HG03565 (cell line): ENCODE results near the gene SNAPC4.

Experiments used
- ATAC-seq: cut with Tn5 transposase; IDR thresholded peaks from one replicate; pipeline ENCODE4 v1.9.1; 2021; ENCODE audit warnings: mild to moderate bottlenecking, moderate library complexity; ENCODE audit not compliant: unreplicated experiment

The SNAPC4 gene

GRCh38 chr9:136372561-136373299 lies 27.2 kb downstream of the SNAPC4 start:
- ATAC-seq = no peak

- ATAC-seq = no peak
These were observed 28.0 kb downstream of the SNAPC4 start for GRCh38 chr9:136372006-136372405.

- no peak for ATAC-seq
These were observed 28.5 kb downstream of the SNAPC4 start for GRCh38 chr9:136371533-136371880.

- no peak for ATAC-seq
These were observed 29.1 kb downstream of the SNAPC4 start for GRCh38 chr9:136370687-136371532.

- no peak for ATAC-seq
These were observed 29.9 kb downstream of the SNAPC4 start for GRCh38 chr9:136370037-136370436.

GRCh38 chr9:136368190-136368589 lies 31.8 kb downstream of the SNAPC4 start:
- no peak for ATAC-seq

- no peak for ATAC-seq
These were observed 32.4 kb downstream of the SNAPC4 start for GRCh38 chr9:136367296-136368145.

GRCh38 chr9:136366826-136367225 lies 33.1 kb downstream of the SNAPC4 start:
- ATAC-seq = no peak

- no peak for ATAC-seq
These were observed 34.2 kb downstream of the SNAPC4 start for GRCh38 chr9:136365775-136366222.

GRCh38 chr9:136364942-136365774 lies 34.8 kb downstream of the SNAPC4 start:
- no peak for ATAC-seq

- no peak for ATAC-seq
These were observed 35.8 kb downstream of the SNAPC4 start for GRCh38 chr9:136363949-136364748.

- peak; percentile 56 for ATAC-seq
These were observed 36.6 kb downstream of the SNAPC4 start, which contains the start of gene DNLZ for GRCh38 chr9:136363106-136363948. DNLZ (minus strand) TSS chr9:136363744; CDS start chr9:136363714, 30 bp downstream.

- ATAC-seq = no peak
These were observed 37.6 kb downstream of the SNAPC4 start for GRCh38 chr9:136362450-136362784.

GRCh38 chr9:136361754-136362449 lies 38.1 kb downstream of the SNAPC4 start:
- ATAC-seq = no peak

- ATAC-seq = no peak
These were observed 38.8 kb downstream of the SNAPC4 start for GRCh38 chr9:136361047-136361753.

- no peak for ATAC-seq
These were observed 39.9 kb downstream of the SNAPC4 start for GRCh38 chr9:136359774-136360718.
